Activated T-cell treated with anti-CD3 and anti-CD28 coated beads for 24 hours (primary cell): Measurements from ENCODE around the gene CSNK1G3.
"Not testable (repeated sequence)": the region's sequence is repeated elsewhere in the genome, so short reads cannot be mapped to it uniquely, and the experiment has no call there.

Experiments used
- DNase-seq: peaks from one replicate; pipeline ENCODE4 v3.0.0-alpha.2; 2020; ENCODE audit warnings: low read depth

CSNK1G3 gene

GRCh38 chr5:123561230-123561629 is 49.3 kb downstream of the CSNK1G3 start:
- no peak for DNase-seq

- no peak for DNase-seq
These were observed 60.0 kb downstream of the CSNK1G3 start for GRCh38 chr5:123571927-123572326.

GRCh38 chr5:123578390-123578789 is 66.4 kb downstream of the CSNK1G3 start:
- no peak for DNase-seq

GRCh38 chr5:123579410-123579809 is 67.4 kb downstream of the CSNK1G3 start:
- no peak for DNase-seq

GRCh38 chr5:123582550-123583285 is 70.7 kb downstream of the CSNK1G3 start:
- DNase-seq: no peak

- no peak for DNase-seq
These were observed 73.9 kb downstream of the CSNK1G3 start for GRCh38 chr5:123585871-123586270.

- no peak for DNase-seq
These were observed 82.5 kb downstream of the CSNK1G3 start for GRCh38 chr5:123594434-123594833.

- DNase-seq: no peak
These were observed 85.0 kb downstream of the CSNK1G3 start for GRCh38 chr5:123597018-123597417.

- no peak for DNase-seq
These were observed 86.2 kb downstream of the CSNK1G3 start for GRCh38 chr5:123598028-123598689.

- DNase-seq: no peak
These were observed 87.2 kb downstream of the CSNK1G3 start for GRCh38 chr5:123599171-123599570.

GRCh38 chr5:123601610-123602009 is 89.6 kb downstream of the CSNK1G3 start:
- no peak for DNase-seq

GRCh38 chr5:123605822-123606221 is 93.8 kb downstream of the CSNK1G3 start:
- DNase-seq: no peak

GRCh38 chr5:123610209-123610608 is 98.2 kb downstream of the CSNK1G3 start:
- DNase-seq: no peak

GRCh38 chr5:123610665-123611405 is 98.9 kb downstream of the CSNK1G3 start:
- peak; percentile 6 for DNase-seq

GRCh38 chr5:123611406-123611709 is 99.4 kb downstream of the CSNK1G3 start:
- no peak for DNase-seq

- no peak for DNase-seq
These were observed 105.6 kb downstream of the CSNK1G3 start for GRCh38 chr5:123617561-123617960.

GRCh38 chr5:123626051-123626450 is 114.1 kb downstream of the CSNK1G3 start:
- DNase-seq: no peak

- DNase-seq: no peak
These were observed 117.0 kb downstream of the CSNK1G3 start for GRCh38 chr5:123628860-123629544.

- no peak for DNase-seq
These were observed 124.0 kb downstream of the CSNK1G3 start for GRCh38 chr5:123636006-123636405.

GRCh38 chr5:123637028-123637427 is 125.1 kb downstream of the CSNK1G3 start:
- DNase-seq: not testable (repeated sequence)

- no peak for DNase-seq
These were observed 127.3 kb downstream of the CSNK1G3 start for GRCh38 chr5:123639244-123639643.

GRCh38 chr5:123645024-123645603 is 133.1 kb downstream of the CSNK1G3 start:
- DNase-seq: no peak
